Fibroblast of lung (primary cell): Measurements from ENCODE around the gene COX7A2. TPM values are rescaled to one million over a fixed set of nuclear protein-coding genes. Genes with fewer than 3 reads are reported as not detected.

Source experiments
- DNase-seq, 2 donors: peaks; one replicate each; pipeline versions ENCODE4 v3.0.0 to v3.0.0-alpha.2; 2010; ENCODE audit warnings: low read depth in 2 of 2
- H2AFZ ChIP-seq: 2 replicates; pipeline ENCODE4 v1.5.1; 2012; ENCODE audit warnings: low read length, control low read depth, inconsistent platforms
- H3K27ac ChIP-seq: 2 replicates; pipeline ENCODE4 v1.5.1; 2011; ENCODE audit warnings: low read length, control low read depth; ENCODE audit not compliant: insufficient read depth
- H3K27me3 ChIP-seq: 2 replicates; pipeline ENCODE4 v1.5.1; 2011; ENCODE audit warnings: mild to moderate bottlenecking, low read length; ENCODE audit not compliant: control insufficient read depth, insufficient read depth
- H3K36me3 ChIP-seq: 2 replicates; pipeline ENCODE4 v1.5.1; 2011; ENCODE audit warnings: low read length; ENCODE audit not compliant: control insufficient read depth, insufficient read depth
- H3K4me1 ChIP-seq: 2 replicates; pipeline ENCODE4 v1.5.1; 2011; ENCODE audit warnings: low read length; ENCODE audit not compliant: control insufficient read depth, insufficient read depth; ENCODE audit errors: extremely low read depth
- H3K4me2 ChIP-seq: 2 replicates; pipeline ENCODE4 v1.5.1; 2011; ENCODE audit warnings: low read length, control low read depth; ENCODE audit not compliant: insufficient read depth; ENCODE audit errors: extremely low read depth
- H3K4me3 ChIP-seq, 4 experiments: fragments of 200-600 bp in 1 of 4; sonication (generic) in 1 of 4; replicated peaks in 1 of 4; 2 replicates each; pipeline ENCODE4 v1.5.1; 2011 to 2016; ENCODE audit warnings: low read length in 4 of 4, low read depth in 3 of 4, mild to moderate bottlenecking in 3 of 4, control low read depth in 2 of 4, inconsistent platforms in 1 of 4, mixed read lengths in 1 of 4; ENCODE audit not compliant: insufficient read depth in 1 of 4; ENCODE audit errors: control extremely low read depth in 1 of 4
- H3K79me2 ChIP-seq: 2 replicates; pipeline ENCODE4 v1.5.1; 2012; ENCODE audit warnings: mild to moderate bottlenecking, low read length, inconsistent platforms; ENCODE audit not compliant: control insufficient read depth, insufficient read depth
- H3K9ac ChIP-seq: 2 replicates; pipeline ENCODE4 v1.5.1; 2011; ENCODE audit warnings: mild to moderate bottlenecking, low read length, control low read depth; ENCODE audit not compliant: insufficient read depth
- H3K9me3 ChIP-seq: 2 replicates; pipeline ENCODE4 v1.5.1; 2012; ENCODE audit warnings: low read depth, low read length; ENCODE audit not compliant: control insufficient read depth, insufficient read depth
- H4K20me1 ChIP-seq: 2 replicates; pipeline ENCODE4 v1.5.1; 2011; ENCODE audit warnings: low read length; ENCODE audit not compliant: control insufficient read depth, insufficient read depth; ENCODE audit errors: extremely low read depth
- CTCF ChIP-seq, 2 donors: IDR thresholded peaks in 1 of 2; conservative IDR thresholded peaks in 1 of 2; 1 replicate in 1 of 2; 2 replicates in 1 of 2; pipeline ENCODE4 v1.5.1; 2011 to 2012; ENCODE audit warnings: low read length in 2 of 2, control low read depth in 1 of 2, inconsistent platforms in 1 of 2, low read depth in 1 of 2, mild to moderate bottlenecking in 1 of 2
- EZH2 ChIP-seq: IDR thresholded peaks from 2 replicates; pipeline ENCODE4 v1.5.1; 2012; ENCODE audit warnings: low read length, control low read depth, mild to moderate bottlenecking; ENCODE audit errors: missing control alignments
- polyA plus RNA-seq, 2 donors: library from polyadenylated mRNA; depleted of rRNA in 1 of 2; stranded (reverse) in 1 of 2; unstranded in 1 of 2; fragments of >200 nt; gene quantifications; 2 replicates each; pipeline ENCODE4 v1.2.1, GENCODE V29; 2011 to 2012; ENCODE audit warnings: missing spikeins in 1 of 2
- total RNA-seq: library from RNA; depleted of rRNA; stranded (reverse); fragments of >200 nt; gene quantifications from 2 replicates; pipeline ENCODE4 v1.2.1, GENCODE V29; 2014

The COX7A2 gene
- total and polyA plus RNA-seq, 2 donors (not counting 1 experiment from before 2014, with no cell fraction given), result 115 to 159 TPM

- Histone ChIP-seq H3K4me2 (peak overlapping the region; percentile 96), H3K27me3 (no peaks in the 10 kb centered on the region), H3K9me3 (no peaks in the 10 kb centered on the region), H3K9ac (no peak overlapping the region), H3K36me3 (no peaks in the 10 kb centered on the region), H2AFZ (no peak overlapping the region), H3K4me1 (peaks cover 2% of the 10 kb centered on the region), H4K20me1 (no peaks in the 10 kb centered on the region), H3K4me3 (peak overlapping the region; percentile 27 to 99 (median 94)), H3K27ac (peak overlapping the region; percentile 12), H3K79me2 (peaks cover 81% of the 10 kb centered on the region)
- TF ChIP-seq EZH2 (no peak), CTCF (conservative IDR thresholded peaks at IDR 0.05 in 1 of 2, IDR thresholded peaks at IDR 0.05 in 1 of 2; ENCODE audit: low read depth in 1 of 2, low read length in 2 of 2) (no peak)
- no peak for DNase-seq
Observed at GRCh38 chr6:75281653-75282052, 38.1 kb upstream of the COX7A2 start.

- TF ChIP-seq CTCF (conservative IDR thresholded peaks at IDR 0.05 in 1 of 2, IDR thresholded peaks at IDR 0.05 in 1 of 2; ENCODE audit: low read depth in 1 of 2, low read length in 2 of 2) (no peak), EZH2 (no peak)
- DNase-seq, result peak; percentile 33 to 50
- peak overlapping the region; percentile 96 for H3K4me2 ChIP-seq
Observed at GRCh38 chr6:75280131-75280855, 36.7 kb upstream of the COX7A2 start.

DNA sequence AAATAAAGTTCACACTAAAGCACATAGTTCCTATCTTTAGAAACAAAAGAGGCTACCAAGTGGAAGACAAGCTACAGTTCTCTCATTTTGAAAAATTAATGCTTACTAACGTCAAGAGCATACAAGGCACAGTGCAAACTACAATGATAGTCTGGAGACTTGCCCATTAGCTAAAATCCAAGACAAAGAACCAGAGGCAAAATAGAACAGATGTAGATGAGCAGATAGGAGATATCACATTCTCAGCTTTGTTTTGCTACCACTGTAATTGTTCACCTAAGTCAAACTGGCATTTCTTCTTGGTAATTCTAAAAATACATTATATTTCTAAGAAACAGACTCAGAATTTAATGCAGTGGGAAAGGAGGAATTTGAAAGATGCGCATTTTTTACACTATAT, 35.8 kb upstream of the COX7A2 start:
- H3K79me2 ChIP-seq, result peaks cover 91% of the 10 kb centered on the region
- no peak overlapping the region for H3K27ac ChIP-seq
- H3K4me1 ChIP-seq, result peaks cover 11% of the 10 kb centered on the region
- no peaks in the 10 kb centered on the region for H3K27me3 ChIP-seq
- no peaks in the 10 kb centered on the region for H3K36me3 ChIP-seq
- DNase-seq, result peak in 1 of 2 donors; percentile 25
- no peaks in the 10 kb centered on the region for H3K9me3 ChIP-seq
- H3K4me3 ChIP-seq, result peak overlapping the region in 2 of 4 experiments; percentile 0 to 99
- TF ChIP-seq CTCF (conservative IDR thresholded peaks at IDR 0.05 in 1 of 2, IDR thresholded peaks at IDR 0.05 in 1 of 2; ENCODE audit: low read depth in 1 of 2, low read length in 2 of 2) (no peak), EZH2 (no peak)
- H4K20me1 ChIP-seq, result no peaks in the 10 kb centered on the region
- H3K4me2 ChIP-seq, result no peak overlapping the region
- no peak overlapping the region for H2AFZ ChIP-seq
- H3K9ac ChIP-seq, result no peak overlapping the region

More at GRCh38 chr6:75280131-75280855, 36.7 kb upstream of the COX7A2 start:
- H3K79me2 ChIP-seq, result peaks cover 93% of the 10 kb centered on the region
- H3K9ac ChIP-seq, result no peak overlapping the region
- no peak overlapping the region for H2AFZ ChIP-seq
- peaks cover 11% of the 10 kb centered on the region for H3K4me1 ChIP-seq
- H3K36me3 ChIP-seq, result no peaks in the 10 kb centered on the region
- peak overlapping the region; percentile 15 to 99 (median 94) for H3K4me3 ChIP-seq
- H3K9me3 ChIP-seq, result no peaks in the 10 kb centered on the region
- H4K20me1 ChIP-seq, result no peaks in the 10 kb centered on the region
- no peaks in the 10 kb centered on the region for H3K27me3 ChIP-seq
- no peak overlapping the region for H3K27ac ChIP-seq
